Liver (tissue), 9 donors: ENCODE data around the gene FBXO22. TPM values are rescaled to one million over a fixed set of nuclear protein-coding genes. Genes with fewer than 3 reads are reported as not detected.

ENCODE experiments used
- DNase-seq: peaks from one replicate; pipeline ENCODE4 v3.0.0-alpha.2; 2017; ENCODE audit warnings: low spot score
- H3K27ac ChIP-seq, 2 donors: one replicate each; pipeline ENCODE4 v1.7.0; 2013; ENCODE audit warnings: inconsistent platforms in 2 of 2, low read length in 2 of 2, control low read depth in 1 of 2, low read depth in 1 of 2, mild to moderate bottlenecking in 1 of 2
- H3K27me3 ChIP-seq, 4 donors: one replicate each; pipeline versions ENCODE4 v1.6.1 to v1.7.0; 2013; ENCODE audit warnings: low read length in 3 of 4, inconsistent platforms in 1 of 4, mild to moderate bottlenecking in 1 of 4, moderate library complexity in 1 of 4; ENCODE audit not compliant: control insufficient read depth in 4 of 4, insufficient read depth in 4 of 4
- H3K36me3 ChIP-seq, 4 donors: one replicate each; pipeline versions ENCODE4 v1.6.1 to v1.7.0; 2013; ENCODE audit warnings: low read length in 3 of 4, mild to moderate bottlenecking in 3 of 4, low read depth in 1 of 4, moderate library complexity in 1 of 4; ENCODE audit not compliant: control insufficient read depth in 4 of 4, insufficient read depth in 3 of 4
- H3K4me1 ChIP-seq, 4 donors: one replicate each; pipeline versions ENCODE4 v1.6.1 to v1.7.0; 2013; ENCODE audit warnings: low read length in 3 of 4, mild to moderate bottlenecking in 3 of 4, moderate library complexity in 1 of 4; ENCODE audit not compliant: control insufficient read depth in 4 of 4, insufficient read depth in 4 of 4
- H3K4me3 ChIP-seq, 3 donors: one replicate each; pipeline versions ENCODE4 v1.6.1 to v1.7.0; 2013; ENCODE audit warnings: low read length in 3 of 3, control low read depth in 1 of 3, low read depth in 1 of 3, mild to moderate bottlenecking in 1 of 3
- H3K9ac ChIP-seq, 2 donors: one replicate each; pipeline ENCODE4 v1.7.0; 2013; ENCODE audit warnings: low read length in 2 of 2, mild to moderate bottlenecking in 2 of 2, moderate library complexity in 2 of 2, control low read depth in 1 of 2, low read depth in 1 of 2
- H3K9me3 ChIP-seq, 4 donors: one replicate each; pipeline versions ENCODE4 v1.6.1 to v1.7.0; 2013; ENCODE audit warnings: low read length in 3 of 4; ENCODE audit not compliant: control insufficient read depth in 4 of 4
- ATF3 ChIP-seq: IDR thresholded peaks from 2 replicates; pipeline ENCODE4 v1.6.1; 2016; ENCODE audit warnings: antibody characterized with exemption
- CTCF ChIP-seq: fragments of 150-350 bp; IDR thresholded peaks from 2 replicates; pipeline ENCODE4 v1.5.1; 2017; ENCODE audit warnings: improper control_type of control experiment, low read depth, low read length; ENCODE audit not compliant: missing input control
- EGR1 ChIP-seq, 2 donors: IDR thresholded peaks; 2 replicates each; pipeline ENCODE4 v1.6.1; 2016 to 2018; ENCODE audit warnings: antibody characterized with exemption in 2 of 2, low read depth in 2 of 2
- FOXA1 ChIP-seq: IDR thresholded peaks from 2 replicates; pipeline ENCODE4 v1.6.1; 2016; ENCODE audit warnings: antibody characterized with exemption
- FOXA2 ChIP-seq: IDR thresholded peaks from 2 replicates; pipeline ENCODE4 v1.6.1; 2016; ENCODE audit warnings: antibody characterized with exemption
- GABPA ChIP-seq, 2 donors: IDR thresholded peaks in 1 of 2; conservative IDR thresholded peaks in 1 of 2; 2 replicates each; pipeline ENCODE4 v1.6.1; 2016; ENCODE audit warnings: antibody characterized with exemption in 2 of 2, mild to moderate bottlenecking in 1 of 2, moderate library complexity in 1 of 2
- HNF4A ChIP-seq, 2 donors: conservative IDR thresholded peaks; 2 replicates each; pipeline ENCODE4 v1.6.1; 2016; ENCODE audit warnings: antibody characterized with exemption in 2 of 2, mild to moderate bottlenecking in 2 of 2
- HNF4G ChIP-seq: IDR thresholded peaks from 2 replicates; pipeline ENCODE4 v1.6.1; 2016; ENCODE audit warnings: antibody characterized with exemption
- JUND ChIP-seq, 2 donors: IDR thresholded peaks; 2 replicates each; pipeline ENCODE4 v1.6.1; 2016; ENCODE audit warnings: antibody characterized with exemption in 2 of 2
- NR2F2 ChIP-seq: IDR thresholded peaks from 2 replicates; pipeline ENCODE4 v1.6.1; 2016; ENCODE audit warnings: antibody characterized with exemption
- RAD21 ChIP-seq, 2 donors: IDR thresholded peaks; 2 replicates each; pipeline ENCODE4 v1.6.1; 2016; ENCODE audit warnings: antibody characterized with exemption in 2 of 2, mild to moderate bottlenecking in 2 of 2
- RXRA ChIP-seq, 2 donors: IDR thresholded peaks; 2 replicates each; pipeline ENCODE4 v1.6.1; 2017 to 2018; ENCODE audit warnings: antibody characterized with exemption in 2 of 2, mild to moderate bottlenecking in 1 of 2
- SP1 ChIP-seq: IDR thresholded peaks from 2 replicates; pipeline ENCODE4 v1.6.1; 2018; ENCODE audit warnings: antibody characterized with exemption, mild to moderate bottlenecking
- TAF1 ChIP-seq: conservative IDR thresholded peaks from 2 replicates; pipeline ENCODE4 v1.6.1; 2016; ENCODE audit warnings: antibody characterized with exemption, mild to moderate bottlenecking
- YY1 ChIP-seq: IDR thresholded peaks from 2 replicates; pipeline ENCODE4 v1.6.1; 2016; ENCODE audit warnings: antibody characterized with exemption, mild to moderate bottlenecking
- WGBS: extraction: QIAGEN DNeasy Blood & Tissue Kit; methylation state at CpG from one replicate; pipeline ENCODE4 v1.1.7; 2013; 5-methylcytosine and 5-hydroxymethylcytosine counted together
- polyA plus RNA-seq, 2 donors: library from polyadenylated mRNA; stranded (reverse) in 1 of 2; unstranded in 1 of 2; fragments of 200-250 nt in 1 of 2; fragments of >200 nt in 1 of 2; fragmentation: Nextera tagmentation in 1 of 2; extraction: Ambion mirVana in 1 of 2; gene quantifications; one replicate each; pipeline versions ENCODE4 v1.2.1 to v1.2.3, GENCODE V29; 2013 to 2015
- total RNA-seq, 2 donors: library from RNA; depleted of rRNA; stranded (reverse); fragments of >200 nt; gene quantifications; one replicate each; pipeline ENCODE4 v1.2.3, GENCODE V29; 2014
- TF ChIP-seq, protein P1 (sequence below): IDR thresholded peaks from 2 replicates; pipeline ENCODE4 v1.6.1; 2016; ENCODE audit warnings: antibody characterized with exemption
- TF ChIP-seq, protein P2 (sequence below): IDR thresholded peaks from 2 replicates; pipeline ENCODE4 v1.6.1; 2016; ENCODE audit warnings: antibody characterized with exemption, mild to moderate bottlenecking
- donor health status: healthy.
- donor health status: healthy.
- donor health status: healthy.
- donor health status: healthy.
- donor health status: healthy.

The FBXO22 gene
- total and polyA plus RNA-seq, 4 donors = 16.8 to 40.8 (median 31.8) TPM

GRCh38 chr15:75920079-75920478 lies 16.4 kb downstream of the FBXO22 start:
- TF ChIP-seq ATF3 (no peak), SP1 (peak; percentile 28), HNF4A (conservative IDR thresholded peaks at IDR 0.05) (peak; percentile 27 to 55), YY1 (peak; percentile 53), RXRA (IDR thresholded peaks at IDR 0.05) (no peak)
- H3K27ac ChIP-seq = no peak overlapping the region
- peaks cover 3 to 23% (median 8%) of the 10 kb centered on the region in 4 donors for H3K4me1 ChIP-seq
- no peaks in the 10 kb centered on the region for H3K27me3 ChIP-seq
- no peak overlapping the region for H3K4me3 ChIP-seq
- no peaks in the 10 kb centered on the region for H3K9me3 ChIP-seq
- H3K36me3 ChIP-seq = peaks cover 0 to 9% (median 4%) of the 10 kb centered on the region in 4 donors
- H3K9ac ChIP-seq = no peak overlapping the region
- WGBS = 93% methylated on average over 1 of the region's 1 CpG
- no peak for DNase-seq

GRCh38 chr15:75921732-75922703 lies 18.3 kb downstream of the FBXO22 start:
- H3K27me3 ChIP-seq = no peaks in the 10 kb centered on the region
- peak in 1 of 2 donors; percentile 9 for TF ChIP-seq RXRA (IDR thresholded peaks at IDR 0.05)
- peak; percentile 42 for TF ChIP-seq CTCF
- peak in 1 of 2 donors; percentile 6 for TF ChIP-seq HNF4A (conservative IDR thresholded peaks at IDR 0.05)
- TF ChIP-seq RAD21 (IDR thresholded peaks at IDR 0.05) = peak; percentile 79 to 85
- no peak for TF ChIP-seq YY1
- TF ChIP-seq TAF1 = no peak
- H3K9me3 ChIP-seq = no peaks in the 10 kb centered on the region
- 71% methylated on average over 9 of the region's 9 CpGs for WGBS
- no peak overlapping the region for H3K27ac ChIP-seq
- no peak overlapping the region for H3K9ac ChIP-seq
- peaks cover 0 to 9% (median 4%) of the 10 kb centered on the region in 4 donors for H3K36me3 ChIP-seq
- peaks cover 0 to 16% (median 6%) of the 10 kb centered on the region in 4 donors for H3K4me1 ChIP-seq
- no peak for DNase-seq
- no peak overlapping the region for H3K4me3 ChIP-seq

- Histone ChIP-seq H3K27me3 (no peaks in the 10 kb centered on the region), H3K36me3 (peaks cover 0 to 3% (median 1%) of the 10 kb centered on the region in 4 donors), H3K9ac (no peak overlapping the region), H3K4me3 (no peak overlapping the region), H3K9me3 (no peaks in the 10 kb centered on the region), H3K27ac (no peak overlapping the region), H3K4me1 (peaks cover 0 to 16% (median 6%) of the 10 kb centered on the region in 4 donors)
- 92% methylated on average over 4 of the region's 4 CpGs for WGBS
- DNase-seq = no peak
- no peak for TF ChIP-seq FOXA2
- TF ChIP-seq TAF1 = no peak
- TF ChIP-seq, protein P1, sequence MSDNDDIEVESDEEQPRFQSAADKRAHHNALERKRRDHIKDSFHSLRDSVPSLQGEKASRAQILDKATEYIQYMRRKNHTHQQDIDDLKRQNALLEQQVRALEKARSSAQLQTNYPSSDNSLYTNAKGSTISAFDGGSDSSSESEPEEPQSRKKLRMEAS = no peak
- no peak for TF ChIP-seq HNF4A (conservative IDR thresholded peaks at IDR 0.05)
- TF ChIP-seq RXRA (IDR thresholded peaks at IDR 0.05) = no peak
- TF ChIP-seq HNF4G = no peak
- TF ChIP-seq SP1 = no peak
- no peak for TF ChIP-seq EGR1 (IDR thresholded peaks at IDR 0.05; ENCODE audit: low read depth in 2 of 2)
- no peak for TF ChIP-seq NR2F2
- no peak for TF ChIP-seq YY1
- no peak for TF ChIP-seq CTCF
- TF ChIP-seq, protein P2, sequence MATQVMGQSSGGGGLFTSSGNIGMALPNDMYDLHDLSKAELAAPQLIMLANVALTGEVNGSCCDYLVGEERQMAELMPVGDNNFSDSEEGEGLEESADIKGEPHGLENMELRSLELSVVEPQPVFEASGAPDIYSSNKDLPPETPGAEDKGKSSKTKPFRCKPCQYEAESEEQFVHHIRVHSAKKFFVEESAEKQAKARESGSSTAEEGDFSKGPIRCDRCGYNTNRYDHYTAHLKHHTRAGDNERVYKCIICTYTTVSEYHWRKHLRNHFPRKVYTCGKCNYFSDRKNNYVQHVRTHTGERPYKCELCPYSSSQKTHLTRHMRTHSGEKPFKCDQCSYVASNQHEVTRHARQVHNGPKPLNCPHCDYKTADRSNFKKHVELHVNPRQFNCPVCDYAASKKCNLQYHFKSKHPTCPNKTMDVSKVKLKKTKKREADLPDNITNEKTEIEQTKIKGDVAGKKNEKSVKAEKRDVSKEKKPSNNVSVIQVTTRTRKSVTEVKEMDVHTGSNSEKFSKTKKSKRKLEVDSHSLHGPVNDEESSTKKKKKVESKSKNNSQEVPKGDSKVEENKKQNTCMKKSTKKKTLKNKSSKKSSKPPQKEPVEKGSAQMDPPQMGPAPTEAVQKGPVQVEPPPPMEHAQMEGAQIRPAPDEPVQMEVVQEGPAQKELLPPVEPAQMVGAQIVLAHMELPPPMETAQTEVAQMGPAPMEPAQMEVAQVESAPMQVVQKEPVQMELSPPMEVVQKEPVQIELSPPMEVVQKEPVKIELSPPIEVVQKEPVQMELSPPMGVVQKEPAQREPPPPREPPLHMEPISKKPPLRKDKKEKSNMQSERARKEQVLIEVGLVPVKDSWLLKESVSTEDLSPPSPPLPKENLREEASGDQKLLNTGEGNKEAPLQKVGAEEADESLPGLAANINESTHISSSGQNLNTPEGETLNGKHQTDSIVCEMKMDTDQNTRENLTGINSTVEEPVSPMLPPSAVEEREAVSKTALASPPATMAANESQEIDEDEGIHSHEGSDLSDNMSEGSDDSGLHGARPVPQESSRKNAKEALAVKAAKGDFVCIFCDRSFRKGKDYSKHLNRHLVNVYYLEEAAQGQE = no peak
- no peak for TF ChIP-seq GABPA (IDR thresholded peaks at IDR 0.05 in 1 of 2, conservative IDR thresholded peaks at IDR 0.05 in 1 of 2)
- TF ChIP-seq JUND (IDR thresholded peaks at IDR 0.05) = no peak
- TF ChIP-seq RAD21 (IDR thresholded peaks at IDR 0.05) = no peak
- no peak for TF ChIP-seq ATF3
- TF ChIP-seq FOXA1 = no peak
Observed at GRCh38 chr15:75923756-75924155, 20.1 kb downstream of the FBXO22 start.
